ENCODE measurements around the gene TRIM38.

- no peak for TF ChIP-seq POLR2AphosphoS5 (IDR thresholded peaks at IDR 0.05; ENCODE audit: borderline replicate concordance, low read depth, low read length)
- TF ChIP-seq EZH2 (IDR thresholded peaks at IDR 0.05), result no peak
- TF ChIP-seq FOXP2 (optimal IDR thresholded peaks at IDR 0.05; ENCODE audit: control extremely low read depth, extremely low read length, insufficient read depth), result no peak
Measured at GRCh38 chr6:25927178-25927577, 35.4 kb upstream of the TRIM38 start.

Data from SK-N-MC (cell line).